ENCODE data around the gene WDFY1. TPM values are rescaled to one million over a fixed set of nuclear protein-coding genes. Genes with fewer than 3 reads are reported as not detected.
"Not testable (repeated sequence)": the region's sequence is repeated elsewhere in the genome, so short reads cannot be mapped to it uniquely, and the experiment has no call there.

The WDFY1 gene
- total and polyA plus RNA-seq, 12 donors, result 7.8 to 45.2 (median 32.5) TPM

DNA sequence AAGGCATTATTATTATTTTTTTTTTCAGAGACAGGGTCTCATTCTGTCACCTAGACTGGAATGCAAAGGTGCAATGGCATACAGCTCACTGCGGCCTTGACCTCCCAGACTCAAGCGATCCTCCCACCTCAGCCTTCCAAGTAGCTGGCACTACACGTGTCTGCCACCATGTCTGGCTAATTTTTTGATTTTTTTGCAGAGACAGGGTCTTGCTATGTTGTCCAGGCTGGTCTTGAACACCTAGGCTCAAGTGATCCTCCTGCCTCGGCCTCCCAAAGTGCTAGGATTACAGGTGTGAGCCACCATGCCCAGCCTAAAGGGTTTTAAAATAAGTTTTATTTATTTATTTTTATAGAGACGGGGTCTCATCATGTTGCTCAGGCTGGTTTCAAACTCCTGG is 62.4 kb downstream of the WDFY1 start:
- no peak overlapping the region for H3K4me3 ChIP-seq
- H3K27me3 ChIP-seq, result no peaks in the 10 kb centered on the region
- H3K4me1 ChIP-seq (replicated peaks in 1 of 2), result no peaks in the 10 kb centered on the region
- no peaks in the 10 kb centered on the region for H3K9me3 ChIP-seq (replicated peaks in 1 of 3)
- peaks cover 0 to 57% of the 10 kb centered on the region in 2 donors for H3K36me3 ChIP-seq (replicated peaks in 1 of 2)
- H3K27ac ChIP-seq, result no peak overlapping the region
- intact Hi-C loops (cut with DNase I), result no loop called here
- 88 to 92% (median 91%) methylated on average over 5 of the region's 5 CpGs for WGBS, 4 donors
- DNase-seq, result no peak
- TF ChIP-seq POLR2A (IDR thresholded peaks at IDR 0.05) (no peak), CTCF (IDR thresholded peaks at IDR 0.05) (no peak)

DNA sequence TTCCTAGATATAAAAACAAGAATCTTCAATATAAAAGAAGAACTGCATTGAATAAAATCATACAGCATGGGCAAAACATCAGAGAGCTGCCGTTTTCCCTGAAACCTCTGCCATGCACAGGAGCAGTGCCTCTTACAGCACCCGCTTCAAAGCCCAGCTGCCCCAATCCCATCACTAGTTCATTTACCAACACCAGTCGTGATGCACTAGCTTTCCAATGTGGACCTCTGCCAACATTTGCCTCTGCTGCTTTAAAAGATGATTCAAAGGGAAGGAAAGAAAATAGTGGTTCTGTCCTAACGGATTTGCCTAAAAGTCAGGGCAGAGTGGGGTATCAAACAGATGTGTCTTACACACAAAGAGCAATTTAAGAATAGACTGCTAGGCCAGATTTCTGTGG is 64.3 kb downstream of the WDFY1 start:
- 80 to 87% (median 84%) methylated on average over 4 of the region's 4 CpGs for WGBS, 4 donors
- H3K4me3 ChIP-seq, result no peak overlapping the region
- no peaks in the 10 kb centered on the region for H3K27me3 ChIP-seq
- H3K9me3 ChIP-seq (replicated peaks in 1 of 3), result peaks cover 0 to 5% (median 0%) of the 10 kb centered on the region in 3 donors
- H3K36me3 ChIP-seq (replicated peaks in 1 of 2), result peaks cover 0 to 65% of the 10 kb centered on the region in 2 donors
- H3K27ac ChIP-seq, result no peak overlapping the region
- intact Hi-C loops (cut with DNase I), result no loop called here
- no peaks in the 10 kb centered on the region for H3K4me1 ChIP-seq (replicated peaks in 1 of 2)
- TF ChIP-seq POLR2A (IDR thresholded peaks at IDR 0.05), result no peak
- no peak for TF ChIP-seq CTCF (IDR thresholded peaks at IDR 0.05)
- no peak for DNase-seq

DNA sequence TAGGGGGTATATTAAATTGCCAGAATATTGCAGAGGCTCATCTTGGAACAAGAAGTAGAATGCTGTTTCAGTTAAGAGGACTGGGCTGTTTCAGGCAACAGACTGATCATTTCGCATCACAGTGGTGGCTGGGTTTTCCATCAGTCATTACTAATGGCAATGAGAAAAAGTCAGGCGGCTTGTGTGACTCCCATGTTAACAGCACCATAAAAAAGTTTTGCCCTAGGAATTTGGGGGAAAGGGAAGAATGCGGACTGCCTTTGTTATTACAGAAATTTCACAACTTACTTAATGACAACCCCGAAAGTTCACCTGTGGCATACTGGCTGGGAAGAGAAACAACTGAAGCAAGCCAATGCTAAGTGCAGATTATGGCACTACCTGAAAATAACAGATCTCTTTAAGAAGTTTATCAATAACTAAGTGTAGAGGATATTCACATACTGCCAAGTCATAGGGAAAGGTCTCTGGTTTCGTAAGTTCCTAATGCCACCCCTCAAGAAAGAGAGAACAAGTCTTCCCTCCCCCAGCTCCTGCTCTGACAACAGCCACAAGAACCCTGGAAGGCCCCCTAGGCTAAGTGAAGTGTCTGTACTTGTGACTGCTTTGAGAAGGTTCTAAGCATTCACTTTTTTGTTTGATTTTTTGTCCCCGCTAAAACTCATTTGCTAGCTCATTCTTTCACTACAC is 67.3 kb downstream of the WDFY1 start:
- intact Hi-C loops (cut with DNase I), result no loop called here
- no peak for DNase-seq
- WGBS, 4 donors, result 87 to 96% (median 93%) methylated on average over 6 of the region's 6 CpGs
- Histone ChIP-seq H3K27ac (no peak overlapping the region), H3K36me3 (replicated peaks in 1 of 2) (peaks cover 0 to 56% of the 10 kb centered on the region in 2 donors), H3K27me3 (no peaks in the 10 kb centered on the region), H3K9me3 (replicated peaks in 1 of 3) (peaks cover 0 to 5% (median 0%) of the 10 kb centered on the region in 3 donors), H3K4me3 (no peak overlapping the region), H3K4me1 (replicated peaks in 1 of 2) (no peaks in the 10 kb centered on the region)
- TF ChIP-seq CTCF (IDR thresholded peaks at IDR 0.05), result no peak
- no peak for TF ChIP-seq POLR2A (IDR thresholded peaks at IDR 0.05)

DNA sequence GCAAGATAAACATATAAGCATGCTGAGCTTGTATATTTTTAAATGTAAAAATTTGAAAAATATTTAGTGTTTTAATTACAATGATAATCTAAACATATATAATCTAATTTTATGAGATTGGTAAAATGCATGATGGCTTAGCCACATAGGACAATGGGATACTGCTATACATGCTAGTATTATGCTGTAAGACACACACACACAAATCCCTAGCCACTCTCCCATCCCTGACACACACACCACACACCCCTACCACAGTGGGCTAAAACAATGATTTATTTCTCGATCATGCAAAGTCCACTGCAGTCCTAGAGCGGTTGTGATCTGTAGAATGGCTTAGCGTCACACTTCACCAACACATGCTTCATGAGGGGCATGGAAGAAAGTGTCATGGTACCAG is 71.5 kb downstream of the WDFY1 start:
- WGBS, 4 donors, result 96 to 98% (median 98%) methylated on average over 3 of the region's 3 CpGs
- DNase-seq, result no peak
- Histone ChIP-seq H3K27ac (no peak overlapping the region), H3K9me3 (replicated peaks in 1 of 3) (peaks cover 0 to 5% (median 0%) of the 10 kb centered on the region in 3 donors), H3K27me3 (no peaks in the 10 kb centered on the region), H3K4me1 (replicated peaks in 1 of 2) (no peaks in the 10 kb centered on the region), H3K4me3 (no peak overlapping the region), H3K36me3 (replicated peaks in 1 of 2) (peaks cover 0 to 23% of the 10 kb centered on the region in 2 donors)
- no peak for TF ChIP-seq CTCF (IDR thresholded peaks at IDR 0.05)
- TF ChIP-seq POLR2A (IDR thresholded peaks at IDR 0.05), result no peak
- intact Hi-C loops (cut with DNase I), result no loop called here

DNA sequence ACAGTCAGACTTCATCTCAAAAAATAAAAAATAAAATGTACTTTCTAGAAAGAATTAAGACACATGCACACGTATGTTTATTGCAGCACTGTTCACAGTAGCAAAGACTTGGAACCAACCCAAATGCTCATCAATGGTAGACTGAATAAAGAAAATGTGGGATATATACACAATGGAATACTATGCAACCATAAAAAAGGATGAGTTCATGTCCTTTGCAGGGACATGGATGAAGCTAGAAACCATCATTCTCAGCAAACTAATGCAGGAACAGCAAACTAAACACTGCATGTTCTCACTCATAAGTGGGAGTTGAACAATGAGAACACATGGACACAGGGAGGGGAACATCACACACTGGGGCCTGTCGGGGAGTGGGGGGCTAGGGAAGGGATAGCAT is 72.4 kb downstream of the WDFY1 start:
- H3K27ac ChIP-seq; H3K9me3 ChIP-seq (replicated peaks in 1 of 3); DNase-seq; H3K4me3 ChIP-seq; H3K27me3 ChIP-seq; intact Hi-C loops (cut with DNase I); H3K4me1 ChIP-seq (replicated peaks in 1 of 2): not testable (repeated sequence)
- peaks cover 0 to 14% of the 10 kb centered on the region in 2 donors for H3K36me3 ChIP-seq (replicated peaks in 1 of 2)
- WGBS, 4 donors, result 88 to 100% (median 97%) methylated on average over 2 of the region's 2 CpGs

GRCh38 chr2:223871661-223872060 is 73.5 kb downstream of the WDFY1 start:
- H3K27ac ChIP-seq; H3K27me3 ChIP-seq; DNase-seq; H3K4me3 ChIP-seq; H3K4me1 ChIP-seq (replicated peaks in 1 of 2); intact Hi-C loops (cut with DNase I); H3K9me3 ChIP-seq (replicated peaks in 1 of 3): not testable (repeated sequence)
- peaks cover 0 to 10% of the 10 kb centered on the region in 2 donors for H3K36me3 ChIP-seq (replicated peaks in 1 of 2)
- 90 to 95% (median 92%) methylated on average over 12 of the region's 12 CpGs for whole genome bisulfite sequencing, 4 donors

Data from adrenal gland (tissue), 12 donors.